ENCODE data around the gene SOX15. TPM values are rescaled to one million over a fixed set of nuclear protein-coding genes. Genes with fewer than 3 reads are reported as not detected.
"Not testable (repeated sequence)": the region's sequence is repeated elsewhere in the genome, so short reads cannot be mapped to it uniquely, and the experiment has no call there.

Gene SOX15
- total RNA-seq, 4 donors from 2014 or later, result 0.56 to 0.95 (median 0.72) TPM; not detected in 1

GRCh38 chr17:7610641-7611040 lies 20.7 kb upstream of the SOX15 start:
- TF ChIP-seq CTCF (IDR thresholded peaks at IDR 0.05), result no peak
- no peak for DNase-seq (ENCODE audit: low spot score)
- ATAC-seq (ENCODE audit: low FRiP score), result no peak

- ATAC-seq (ENCODE audit: low FRiP score) (no peak), DNase-seq (ENCODE audit: low spot score) (no peak)
- TF ChIP-seq CTCF (IDR thresholded peaks at IDR 0.05), result no peak
Measured at GRCh38 chr17:7606280-7606679, 16.4 kb upstream of the SOX15 start.

GRCh38 chr17:7597561-7597960 lies 7.7 kb upstream of the SOX15 start:
- ATAC-seq (ENCODE audit: low FRiP score); DNase-seq (ENCODE audit: low spot score): not testable (repeated sequence)

GRCh38 chr17:7593296-7593695 lies 3.4 kb upstream of the SOX15 start:
- no peak for DNase-seq (ENCODE audit: low spot score)
- TF ChIP-seq CTCF (IDR thresholded peaks at IDR 0.05), result no peak
- ATAC-seq (ENCODE audit: low FRiP score), result no peak

- DNase-seq (ENCODE audit: low spot score) (no peak), ATAC-seq (ENCODE audit: low FRiP score) (no peak)
- no peak for TF ChIP-seq CTCF (IDR thresholded peaks at IDR 0.05)
Measured at GRCh38 chr17:7592422-7593021, 2.6 kb upstream of the SOX15 start.

- DNase-seq (ENCODE audit: low spot score), result no peak
- ATAC-seq (ENCODE audit: low FRiP score), result no peak
- no peak for TF ChIP-seq CTCF (IDR thresholded peaks at IDR 0.05)
Measured at GRCh38 chr17:7591596-7591995, 1.7 kb upstream of the SOX15 start.

GRCh38 chr17:7590743-7591142 lies 849 bp upstream of the SOX15 start:
- DNase-seq (ENCODE audit: low spot score) (no peak), ATAC-seq (ENCODE audit: low FRiP score) (no peak)
- TF ChIP-seq CTCF (IDR thresholded peaks at IDR 0.05), result no peak

Measured in omental fat pad (tissue), 4 donors.